Measurements from ENCODE around the gene ANKS1A. TPM values are rescaled to one million over a fixed set of nuclear protein-coding genes. Genes with fewer than 3 reads are reported as not detected.

The ANKS1A gene
- total RNA-seq, 1 donor from 2014 or later = 17.2 TPM

DNA sequence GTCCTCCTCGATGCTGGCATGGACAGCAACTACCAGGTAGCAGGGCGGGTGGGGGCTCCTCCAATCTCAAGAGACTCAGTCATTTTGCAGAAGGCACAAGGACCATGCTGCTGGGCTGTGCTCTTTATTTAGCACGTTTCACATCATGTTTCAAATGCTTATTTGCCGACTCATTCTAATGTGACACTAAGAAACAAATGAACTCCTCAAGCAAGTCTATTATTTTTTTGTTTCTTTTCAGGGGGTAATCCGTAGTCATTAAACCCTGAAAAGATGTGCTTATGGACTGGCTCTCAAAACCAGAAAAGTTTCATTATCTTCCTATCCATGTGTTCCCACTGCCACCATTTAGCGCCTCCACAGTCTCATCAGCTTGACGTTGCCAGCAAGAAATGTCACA is 92.9 kb downstream of the ANKS1A start:
- no peak overlapping the region for H3K27ac Mint-ChIP-seq (ENCODE audit: unreplicated experiment)
- peaks cover 9% of the 10 kb centered on the region for H3K4me1 Mint-ChIP-seq (ENCODE audit: low read depth)
- TF ChIP-seq, protein P1, sequence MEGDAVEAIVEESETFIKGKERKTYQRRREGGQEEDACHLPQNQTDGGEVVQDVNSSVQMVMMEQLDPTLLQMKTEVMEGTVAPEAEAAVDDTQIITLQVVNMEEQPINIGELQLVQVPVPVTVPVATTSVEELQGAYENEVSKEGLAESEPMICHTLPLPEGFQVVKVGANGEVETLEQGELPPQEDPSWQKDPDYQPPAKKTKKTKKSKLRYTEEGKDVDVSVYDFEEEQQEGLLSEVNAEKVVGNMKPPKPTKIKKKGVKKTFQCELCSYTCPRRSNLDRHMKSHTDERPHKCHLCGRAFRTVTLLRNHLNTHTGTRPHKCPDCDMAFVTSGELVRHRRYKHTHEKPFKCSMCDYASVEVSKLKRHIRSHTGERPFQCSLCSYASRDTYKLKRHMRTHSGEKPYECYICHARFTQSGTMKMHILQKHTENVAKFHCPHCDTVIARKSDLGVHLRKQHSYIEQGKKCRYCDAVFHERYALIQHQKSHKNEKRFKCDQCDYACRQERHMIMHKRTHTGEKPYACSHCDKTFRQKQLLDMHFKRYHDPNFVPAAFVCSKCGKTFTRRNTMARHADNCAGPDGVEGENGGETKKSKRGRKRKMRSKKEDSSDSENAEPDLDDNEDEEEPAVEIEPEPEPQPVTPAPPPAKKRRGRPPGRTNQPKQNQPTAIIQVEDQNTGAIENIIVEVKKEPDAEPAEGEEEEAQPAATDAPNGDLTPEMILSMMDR (IDR thresholded peaks at IDR 0.05) = no peak
- H3K9me3 Mint-ChIP-seq (ENCODE audit: low read depth) = no peaks in the 10 kb centered on the region
- H3K4me3 Mint-ChIP-seq (ENCODE audit: unreplicated experiment) = no peak overlapping the region
- no peak for DNase-seq (ENCODE audit: low spot score)
- no peaks in the 10 kb centered on the region for H3K27me3 Mint-ChIP-seq (ENCODE audit: low read depth)
- H3K36me3 Mint-ChIP-seq (ENCODE audit: low read depth) = no peaks in the 10 kb centered on the region

GRCh38 chr6:34982424-34982852 is 93.4 kb downstream of the ANKS1A start:
- H3K4me1 Mint-ChIP-seq (ENCODE audit: low read depth) = peaks cover 9% of the 10 kb centered on the region
- DNase-seq (ENCODE audit: low spot score) = no peak
- H3K4me3 Mint-ChIP-seq (ENCODE audit: unreplicated experiment) = no peak overlapping the region
- H3K36me3 Mint-ChIP-seq (ENCODE audit: low read depth) = no peaks in the 10 kb centered on the region
- H3K27ac Mint-ChIP-seq (ENCODE audit: unreplicated experiment) = no peak overlapping the region
- H3K27me3 Mint-ChIP-seq (ENCODE audit: low read depth) = no peaks in the 10 kb centered on the region
- TF ChIP-seq, protein P1 (IDR thresholded peaks at IDR 0.05) = peak; percentile 75
- H3K9me3 Mint-ChIP-seq (ENCODE audit: low read depth) = no peaks in the 10 kb centered on the region

DNA sequence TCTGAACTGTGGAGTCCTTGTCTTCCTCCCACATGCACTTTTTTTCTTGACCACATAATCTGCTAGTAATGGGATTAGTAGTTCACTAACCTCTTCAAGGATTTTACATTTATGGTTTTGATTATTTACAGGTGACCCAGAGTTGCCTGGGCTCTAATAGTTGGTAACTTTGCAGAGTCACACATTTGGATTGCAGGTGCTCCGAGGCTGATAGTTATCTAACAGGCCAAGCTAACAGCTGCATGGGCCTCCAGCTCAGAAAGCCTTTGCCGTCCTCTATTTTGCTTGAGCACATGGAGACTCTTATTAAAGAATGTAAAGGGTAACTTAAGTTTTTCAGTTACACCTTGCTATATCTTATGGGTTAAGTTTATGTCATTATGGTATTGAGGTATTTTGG is 95.4 kb downstream of the ANKS1A start:
- no peak for DNase-seq (ENCODE audit: low spot score)
- Mint-ChIP-seq H3K27me3 (ENCODE audit: low read depth) (no peaks in the 10 kb centered on the region), H3K4me1 (ENCODE audit: low read depth) (peaks cover 9% of the 10 kb centered on the region), H3K9me3 (ENCODE audit: low read depth) (no peaks in the 10 kb centered on the region), H3K36me3 (ENCODE audit: low read depth) (peaks cover 4% of the 10 kb centered on the region), H3K27ac (ENCODE audit: unreplicated experiment) (no peak overlapping the region), H3K4me3 (ENCODE audit: unreplicated experiment) (no peak overlapping the region)
- TF ChIP-seq, protein P1 (IDR thresholded peaks at IDR 0.05) = no peak

DNA sequence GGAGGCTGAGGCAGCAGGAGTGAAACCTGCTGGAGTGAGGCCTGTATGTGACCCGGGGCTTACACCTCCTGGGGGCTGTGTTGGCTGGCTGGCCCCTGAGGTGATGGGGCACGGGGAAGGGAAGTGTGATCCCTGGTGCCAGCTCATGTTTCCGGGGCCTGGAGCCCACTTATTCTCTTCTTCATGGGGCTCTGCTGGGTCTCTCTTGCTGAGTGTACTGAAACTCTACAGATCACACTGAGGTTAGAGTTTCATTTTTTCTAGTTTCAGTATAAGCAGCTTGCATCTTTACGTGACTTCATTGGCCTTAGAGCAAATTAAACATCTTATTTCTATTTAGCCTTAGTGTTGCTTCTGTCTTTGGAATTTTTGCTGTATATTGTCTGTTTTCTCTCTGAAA is 96.2 kb downstream of the ANKS1A start:
- H3K27me3 Mint-ChIP-seq (ENCODE audit: low read depth) = no peaks in the 10 kb centered on the region
- no peak overlapping the region for H3K27ac Mint-ChIP-seq (ENCODE audit: unreplicated experiment)
- H3K4me1 Mint-ChIP-seq (ENCODE audit: low read depth) = peaks cover 9% of the 10 kb centered on the region
- no peak overlapping the region for H3K4me3 Mint-ChIP-seq (ENCODE audit: unreplicated experiment)
- peaks cover 5% of the 10 kb centered on the region for H3K36me3 Mint-ChIP-seq (ENCODE audit: low read depth)
- DNase-seq (ENCODE audit: low spot score) = no peak
- H3K9me3 Mint-ChIP-seq (ENCODE audit: low read depth) = no peaks in the 10 kb centered on the region
- TF ChIP-seq, protein P1 (IDR thresholded peaks at IDR 0.05) = no peak

DNA sequence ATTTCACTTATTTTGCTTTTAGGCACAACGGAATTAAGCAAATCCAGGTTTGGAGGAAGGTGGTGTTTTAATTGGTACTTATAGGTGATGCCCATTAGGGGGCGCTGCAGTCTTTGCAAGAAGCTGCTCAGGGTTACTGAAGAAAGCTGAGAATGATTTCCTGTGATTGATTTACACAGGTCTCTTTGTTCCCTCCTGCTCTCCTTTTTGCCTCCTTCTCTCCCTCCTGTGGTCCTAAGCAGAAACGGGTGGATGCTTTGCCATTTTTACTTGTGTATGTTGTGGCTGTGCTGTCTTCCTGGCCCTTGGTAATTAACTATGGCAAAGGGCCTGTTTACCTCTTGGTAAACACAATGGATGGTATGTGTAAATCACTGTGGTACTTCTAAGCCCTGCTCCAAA is 97.8 kb downstream of the ANKS1A start:
- no peak overlapping the region for H3K4me3 Mint-ChIP-seq (ENCODE audit: unreplicated experiment)

More for the DNA sequence above, 97.8 kb downstream of the ANKS1A start:
- TF ChIP-seq, protein P1 (IDR thresholded peaks at IDR 0.05) = peak; percentile 96
- Mint-ChIP-seq H3K36me3 (ENCODE audit: low read depth) (peaks cover 5% of the 10 kb centered on the region), H3K27ac (ENCODE audit: unreplicated experiment) (no peak overlapping the region), H3K9me3 (ENCODE audit: low read depth) (no peaks in the 10 kb centered on the region), H3K27me3 (ENCODE audit: low read depth) (no peaks in the 10 kb centered on the region), H3K4me1 (ENCODE audit: low read depth) (peaks cover 17% of the 10 kb centered on the region)
- no peak for DNase-seq (ENCODE audit: low spot score)

Measured in chondrocyte (in vitro differentiated cells).